ENCODE results near the gene EFCAB5. TPM values are rescaled to one million over a fixed set of nuclear protein-coding genes. Genes with fewer than 3 reads are reported as not detected.
"Not testable (repeated sequence)": the region's sequence is repeated elsewhere in the genome, so short reads cannot be mapped to it uniquely, and the experiment has no call there.

The EFCAB5 gene
- total RNA-seq, 1 donor from 2014 or later = 1.1 TPM

DNA sequence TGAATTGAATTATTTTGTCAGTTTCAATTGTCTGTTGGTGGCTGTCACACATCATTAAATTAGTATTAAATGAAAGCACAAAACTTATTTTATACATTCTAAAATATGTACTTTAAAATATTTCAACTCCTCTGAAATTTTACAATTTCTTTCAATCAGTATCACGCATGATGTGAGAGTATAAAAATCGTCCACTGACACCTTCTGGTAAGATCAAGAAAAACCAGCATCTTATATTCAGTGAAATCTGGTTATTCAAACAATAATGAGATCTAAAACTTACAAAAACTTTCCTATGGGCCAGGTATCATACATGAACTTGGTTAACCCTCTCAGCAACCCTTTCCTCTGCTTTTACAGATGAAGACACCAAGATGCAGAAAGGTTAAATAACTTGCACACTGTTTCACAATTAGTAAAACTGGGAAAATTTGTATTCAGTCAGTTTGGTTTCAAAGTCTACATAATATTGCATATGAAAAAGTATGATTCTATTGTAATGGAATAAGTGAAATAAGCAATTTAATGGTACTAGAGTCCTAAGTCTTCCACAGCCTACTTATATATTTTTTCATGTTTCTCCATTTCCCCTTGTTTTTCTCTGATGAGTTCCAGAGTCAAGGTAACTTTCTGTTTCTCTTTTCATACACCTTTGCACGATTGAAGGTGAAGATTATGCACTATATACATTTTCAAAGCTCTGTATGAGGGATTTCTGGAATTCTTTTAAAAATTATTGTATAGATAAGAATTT is 58.7 kb downstream of the EFCAB5 start:
- Histone ChIP-seq H3K27ac (no peak overlapping the region), H3K9me3 (no peaks in the 10 kb centered on the region), H3K36me3 (no peaks in the 10 kb centered on the region), H3K27me3 (no peaks in the 10 kb centered on the region), H3K4me3 (no peak overlapping the region), H3K4me1 (no peaks in the 10 kb centered on the region)
- intact Hi-C loops (cut with DNase I) = no loop called here
- DNase-seq (ENCODE audit: low spot score in 2 of 2) = no peak
- TF ChIP-seq, protein P1, sequence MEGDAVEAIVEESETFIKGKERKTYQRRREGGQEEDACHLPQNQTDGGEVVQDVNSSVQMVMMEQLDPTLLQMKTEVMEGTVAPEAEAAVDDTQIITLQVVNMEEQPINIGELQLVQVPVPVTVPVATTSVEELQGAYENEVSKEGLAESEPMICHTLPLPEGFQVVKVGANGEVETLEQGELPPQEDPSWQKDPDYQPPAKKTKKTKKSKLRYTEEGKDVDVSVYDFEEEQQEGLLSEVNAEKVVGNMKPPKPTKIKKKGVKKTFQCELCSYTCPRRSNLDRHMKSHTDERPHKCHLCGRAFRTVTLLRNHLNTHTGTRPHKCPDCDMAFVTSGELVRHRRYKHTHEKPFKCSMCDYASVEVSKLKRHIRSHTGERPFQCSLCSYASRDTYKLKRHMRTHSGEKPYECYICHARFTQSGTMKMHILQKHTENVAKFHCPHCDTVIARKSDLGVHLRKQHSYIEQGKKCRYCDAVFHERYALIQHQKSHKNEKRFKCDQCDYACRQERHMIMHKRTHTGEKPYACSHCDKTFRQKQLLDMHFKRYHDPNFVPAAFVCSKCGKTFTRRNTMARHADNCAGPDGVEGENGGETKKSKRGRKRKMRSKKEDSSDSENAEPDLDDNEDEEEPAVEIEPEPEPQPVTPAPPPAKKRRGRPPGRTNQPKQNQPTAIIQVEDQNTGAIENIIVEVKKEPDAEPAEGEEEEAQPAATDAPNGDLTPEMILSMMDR (IDR thresholded peaks at IDR 0.05) = no peak

DNA sequence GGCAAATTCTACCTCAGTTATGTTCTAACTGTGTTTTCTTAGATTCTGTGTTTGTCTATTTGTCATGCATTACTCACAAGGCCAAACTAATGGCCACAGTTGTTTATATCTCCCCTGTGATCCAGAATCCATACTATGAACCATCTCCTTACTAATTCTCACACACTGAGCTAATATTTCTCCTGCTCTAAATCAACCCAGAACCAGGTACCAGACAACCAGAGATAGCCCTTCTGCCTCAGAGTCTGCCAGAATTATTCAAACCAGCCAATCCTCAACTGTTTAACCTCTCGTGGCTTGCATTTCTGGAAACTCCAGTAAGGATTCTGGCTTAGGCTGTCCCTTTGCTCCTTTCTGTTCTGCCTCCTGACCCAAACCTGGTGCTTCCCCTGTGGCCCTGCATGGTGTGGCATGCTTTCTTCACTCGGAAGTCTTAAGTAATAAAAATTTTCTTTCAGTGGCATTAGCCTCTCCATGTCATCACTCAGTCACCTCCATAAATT is 59.4 kb downstream of the EFCAB5 start:
- Histone ChIP-seq H3K4me1 (no peaks in the 10 kb centered on the region), H3K27ac (no peak overlapping the region), H3K4me3 (no peak overlapping the region), H3K36me3 (no peaks in the 10 kb centered on the region), H3K9me3 (no peaks in the 10 kb centered on the region), H3K27me3 (no peaks in the 10 kb centered on the region)
- no peak for DNase-seq (ENCODE audit: low spot score in 2 of 2)
- intact Hi-C loops (cut with DNase I) = no loop called here
- TF ChIP-seq, protein P1 (IDR thresholded peaks at IDR 0.05) = no peak

DNA sequence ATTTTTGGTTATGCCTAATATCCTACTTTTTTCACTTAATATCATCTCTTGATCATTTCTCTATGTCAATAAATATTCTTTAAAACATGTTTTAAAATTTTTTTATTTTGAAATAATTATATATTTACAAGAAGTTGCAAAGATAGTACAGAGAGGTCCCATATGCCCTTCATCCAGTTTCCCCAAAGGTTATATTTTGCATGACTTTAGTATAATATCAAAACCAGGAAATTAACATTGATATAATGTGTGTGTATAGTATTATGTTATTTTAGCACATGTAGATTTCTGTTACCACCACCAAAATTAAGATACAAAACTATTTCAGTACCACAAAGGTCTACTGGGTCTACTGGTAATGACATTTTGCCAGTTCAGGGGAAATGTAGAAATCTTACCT is 60.7 kb downstream of the EFCAB5 start:
- TF ChIP-seq, protein P1 (IDR thresholded peaks at IDR 0.05) = no peak
- intact Hi-C loops (cut with DNase I) = no loop called here
- Histone ChIP-seq H3K27me3 (no peaks in the 10 kb centered on the region), H3K27ac (no peak overlapping the region), H3K4me3 (no peak overlapping the region), H3K36me3 (no peaks in the 10 kb centered on the region), H3K4me1 (no peaks in the 10 kb centered on the region), H3K9me3 (no peaks in the 10 kb centered on the region)
- DNase-seq (ENCODE audit: low spot score in 2 of 2) = no peak

DNA sequence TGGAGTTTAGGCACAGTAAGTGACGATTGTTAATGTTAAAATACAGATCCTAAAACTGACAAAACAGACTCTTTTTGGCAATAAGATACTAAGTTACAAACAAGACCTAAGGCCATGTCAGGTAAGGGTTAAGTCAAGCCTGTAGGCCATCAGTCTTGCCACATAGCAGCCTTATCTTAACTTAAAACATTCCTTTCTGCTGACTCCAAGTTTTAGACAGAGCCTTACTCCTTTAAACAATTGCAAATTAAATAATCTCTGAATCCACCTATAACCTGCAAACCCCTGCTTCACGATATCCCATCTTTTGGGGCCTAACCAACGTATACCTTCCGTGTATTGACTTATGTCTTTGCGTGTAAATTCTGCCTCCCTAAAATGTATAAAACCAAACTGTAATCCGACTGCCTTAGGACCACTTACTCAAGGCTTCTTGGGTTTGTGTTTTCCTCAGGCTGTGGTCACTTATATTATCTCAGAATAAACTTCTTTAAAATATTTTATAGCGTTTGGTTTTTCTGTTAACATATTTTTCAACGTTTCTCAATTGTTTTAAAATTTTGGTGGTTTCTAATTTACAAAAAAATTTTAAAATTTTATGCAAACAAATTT is 64.4 kb downstream of the EFCAB5 start:
- Histone ChIP-seq H3K27me3 (no peaks in the 10 kb centered on the region), H3K9me3 (no peaks in the 10 kb centered on the region), H3K4me3 (no peak overlapping the region), H3K27ac (no peak overlapping the region), H3K36me3 (no peaks in the 10 kb centered on the region), H3K4me1 (no peaks in the 10 kb centered on the region)
- DNase-seq (ENCODE audit: low spot score in 2 of 2) = no peak
- TF ChIP-seq, protein P1 (IDR thresholded peaks at IDR 0.05) = no peak
- intact Hi-C loops (cut with DNase I) = no loop called here

DNA sequence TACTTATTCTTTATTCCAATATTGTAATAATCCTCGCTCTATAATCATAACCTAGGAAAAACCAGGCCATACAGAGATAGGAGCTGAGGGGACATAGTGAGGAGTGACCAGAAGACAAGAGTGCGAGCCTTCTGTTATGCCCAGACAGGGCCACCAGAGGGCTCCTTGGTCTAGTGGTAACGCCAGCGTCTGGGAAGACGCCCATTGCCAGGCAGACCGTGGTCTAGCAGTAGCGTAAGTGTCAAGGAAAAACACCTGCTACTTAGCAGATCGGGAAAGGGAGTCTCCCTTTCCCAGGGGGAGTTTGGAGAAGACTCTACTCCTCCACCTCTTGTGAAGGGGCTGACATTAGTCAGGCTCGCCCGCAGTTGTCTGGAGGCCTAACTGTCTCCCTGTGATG is 70.5 kb downstream of the EFCAB5 start:
- H3K27ac ChIP-seq; H3K9me3 ChIP-seq; H3K4me3 ChIP-seq; H3K27me3 ChIP-seq; H3K36me3 ChIP-seq; H3K4me1 ChIP-seq; DNase-seq (ENCODE audit: low spot score in 2 of 2); intact Hi-C loops (cut with DNase I): not testable (repeated sequence)

DNA sequence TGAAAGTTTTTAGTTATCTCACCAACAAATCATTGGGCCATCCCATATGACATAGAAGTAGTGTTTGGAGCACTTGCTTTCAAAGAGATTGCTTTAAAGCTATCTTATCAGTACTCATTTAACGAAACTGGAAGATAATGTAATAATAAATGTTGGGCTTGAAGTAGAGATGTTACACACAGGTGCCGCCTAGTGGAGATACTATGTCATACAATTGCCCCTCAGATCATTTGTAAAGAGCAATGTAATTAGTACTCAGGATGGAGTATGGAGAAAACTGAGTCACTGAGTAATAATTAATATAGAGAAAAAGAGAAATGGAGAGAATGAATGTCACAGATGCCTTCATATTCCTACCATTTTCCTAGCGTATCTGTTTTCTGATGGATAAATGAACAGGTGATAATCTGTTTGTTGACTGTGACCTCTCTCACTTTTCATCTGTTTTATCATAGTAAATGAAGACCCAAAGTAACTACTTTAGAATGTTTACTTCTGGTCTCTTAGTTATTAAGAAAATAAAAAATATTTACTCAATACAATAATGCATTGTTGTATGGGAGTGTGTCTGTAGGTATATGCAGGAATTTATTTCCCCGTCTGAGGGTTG is 80.4 kb downstream of the EFCAB5 start:
- Histone ChIP-seq H3K4me1 (no peaks in the 10 kb centered on the region), H3K4me3 (no peak overlapping the region), H3K27ac (no peak overlapping the region), H3K27me3 (no peaks in the 10 kb centered on the region), H3K36me3 (no peaks in the 10 kb centered on the region), H3K9me3 (no peaks in the 10 kb centered on the region)
- intact Hi-C loops (cut with DNase I) = no loop called here
- TF ChIP-seq, protein P1 (IDR thresholded peaks at IDR 0.05) = peak; percentile 21 to 62 (median 50)
- DNase-seq (ENCODE audit: low spot score in 2 of 2) = no peak

DNA sequence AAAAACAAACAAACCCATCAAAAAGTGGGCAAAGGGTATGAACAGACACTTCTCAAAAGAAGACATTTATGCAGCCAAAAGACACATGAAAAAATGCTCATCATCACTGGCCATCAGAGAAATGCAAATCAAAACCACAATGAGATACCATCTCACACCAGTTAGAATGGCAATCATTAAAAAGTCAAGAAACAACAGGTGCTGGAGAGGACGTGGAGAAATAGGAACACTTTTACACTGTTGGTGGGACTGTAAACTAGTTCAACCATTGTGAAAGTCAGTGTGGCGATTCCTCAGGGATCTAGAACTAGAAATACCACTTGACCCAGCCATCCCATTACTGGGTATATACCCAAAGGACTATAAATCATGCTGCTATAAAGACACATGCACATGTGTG is 83.9 kb downstream of the EFCAB5 start:
- H3K9me3 ChIP-seq; intact Hi-C loops (cut with DNase I): not testable (repeated sequence)

More for the DNA sequence above, 83.9 kb downstream of the EFCAB5 start:
- DNase-seq (ENCODE audit: low spot score in 2 of 2); H3K27ac ChIP-seq; H3K36me3 ChIP-seq; H3K27me3 ChIP-seq; H3K4me3 ChIP-seq; H3K4me1 ChIP-seq: not testable (repeated sequence)

Measured in ascending aorta (tissue), 2 donors.